ENCODE data around the gene INTS11. TPM values are rescaled to one million over a fixed set of nuclear protein-coding genes. Genes with fewer than 3 reads are reported as not detected.

INTS11 gene
- polyA plus RNA-seq, 2 of the 4 experiments (the other 2 are of a cell fraction) = 41.9 to 62.9 TPM

DNA sequence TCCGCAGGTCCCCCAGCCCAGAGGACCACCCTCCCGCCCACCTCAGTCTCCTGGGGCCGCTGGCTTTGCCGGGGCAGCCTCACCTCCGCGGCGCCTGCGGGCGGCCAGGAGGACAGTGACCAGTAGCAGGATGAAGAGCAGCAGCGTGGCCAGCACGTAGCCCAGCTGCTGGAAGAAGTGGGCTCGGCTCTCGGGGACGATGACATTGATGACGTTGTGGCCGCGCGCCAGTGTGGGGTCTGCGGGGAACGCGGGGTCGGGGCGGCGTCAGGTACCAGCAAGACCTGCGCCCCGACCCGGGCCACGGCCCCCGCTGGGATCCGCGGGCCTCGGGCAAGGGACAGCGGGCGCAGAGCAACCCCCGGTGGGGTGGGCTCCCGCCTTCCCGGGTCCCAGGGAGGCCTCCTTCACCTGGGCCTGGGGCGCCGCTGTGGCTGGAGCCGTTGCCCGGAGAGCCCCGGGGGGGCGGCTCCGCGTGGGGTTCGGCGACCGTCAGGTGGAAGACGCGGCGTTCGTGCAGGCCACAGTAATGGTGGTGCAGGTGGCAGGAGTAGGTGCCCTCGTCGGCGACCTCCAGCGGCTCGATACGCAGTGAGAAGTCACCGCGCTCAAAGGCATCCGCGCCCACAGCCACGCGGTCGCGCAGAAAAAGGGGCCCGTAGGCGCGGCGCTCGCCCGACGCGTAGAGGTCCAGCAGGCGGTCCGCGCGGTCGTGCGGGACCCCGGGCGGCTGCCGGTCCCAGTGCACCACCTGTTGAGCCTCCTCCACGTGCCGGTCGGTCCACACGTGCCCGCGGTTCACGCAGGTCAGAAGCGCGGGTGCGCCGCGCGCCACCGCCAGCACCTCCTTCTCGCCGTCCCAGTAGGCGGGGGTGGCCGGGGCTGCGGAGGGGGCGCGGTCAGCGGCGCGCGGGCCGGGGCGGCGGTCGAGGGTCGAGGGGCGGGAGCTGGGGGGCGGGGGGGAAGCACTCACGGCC is 30.1 kb upstream of the INTS11 start:
- H3K4me3 ChIP-seq = no peak overlapping the region
- POLR2A ChIA-PET = interaction anchor here (0.8 to 1.0 kb wide), 2 partner anchors 16 to 21 kb away, joined by 3 to 4 read pairs; partner anchors contain the start of gene AURKAIP1
- H3K9me3 ChIP-seq = no peaks in the 10 kb centered on the region
- H3K4me1 ChIP-seq = peaks cover 34% of the 10 kb centered on the region
- FAIRE-seq (no peak), DNase-seq (ENCODE audit: low read depth in 1 of 2, low spot score in 1 of 2) (no peak), ATAC-seq (no peak)
- peak overlapping the region; percentile 85; the same call in 2 of the 3 replicates for H3K4me2 ChIP-seq
- WGBS (ENCODE audit: missing lambda C conversion rate) = 93% methylated on average over 39 of the region's 116 CpGs
- no peak for TF ChIP-seq CBX2 (IDR thresholded peaks at IDR 0.05; ENCODE audit: borderline replicate concordance, low read depth)
- TF ChIP-seq HOXB5 (CRISPR knock-in tag; IDR thresholded peaks at IDR 0.05) = no peak
- no peak for TF ChIP-seq RFX5 (IDR thresholded peaks at IDR 0.05)
- TF ChIP-seq, protein P1, sequence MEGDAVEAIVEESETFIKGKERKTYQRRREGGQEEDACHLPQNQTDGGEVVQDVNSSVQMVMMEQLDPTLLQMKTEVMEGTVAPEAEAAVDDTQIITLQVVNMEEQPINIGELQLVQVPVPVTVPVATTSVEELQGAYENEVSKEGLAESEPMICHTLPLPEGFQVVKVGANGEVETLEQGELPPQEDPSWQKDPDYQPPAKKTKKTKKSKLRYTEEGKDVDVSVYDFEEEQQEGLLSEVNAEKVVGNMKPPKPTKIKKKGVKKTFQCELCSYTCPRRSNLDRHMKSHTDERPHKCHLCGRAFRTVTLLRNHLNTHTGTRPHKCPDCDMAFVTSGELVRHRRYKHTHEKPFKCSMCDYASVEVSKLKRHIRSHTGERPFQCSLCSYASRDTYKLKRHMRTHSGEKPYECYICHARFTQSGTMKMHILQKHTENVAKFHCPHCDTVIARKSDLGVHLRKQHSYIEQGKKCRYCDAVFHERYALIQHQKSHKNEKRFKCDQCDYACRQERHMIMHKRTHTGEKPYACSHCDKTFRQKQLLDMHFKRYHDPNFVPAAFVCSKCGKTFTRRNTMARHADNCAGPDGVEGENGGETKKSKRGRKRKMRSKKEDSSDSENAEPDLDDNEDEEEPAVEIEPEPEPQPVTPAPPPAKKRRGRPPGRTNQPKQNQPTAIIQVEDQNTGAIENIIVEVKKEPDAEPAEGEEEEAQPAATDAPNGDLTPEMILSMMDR (IDR thresholded peaks at IDR 0.05) = no peak
- TF ChIP-seq HOXA7 (CRISPR knock-in tag; IDR thresholded peaks at IDR 0.05) = no peak
- TF ChIP-seq EP300 (IDR thresholded peaks at IDR 0.05) = no peak
- TF ChIP-seq, protein P2, sequence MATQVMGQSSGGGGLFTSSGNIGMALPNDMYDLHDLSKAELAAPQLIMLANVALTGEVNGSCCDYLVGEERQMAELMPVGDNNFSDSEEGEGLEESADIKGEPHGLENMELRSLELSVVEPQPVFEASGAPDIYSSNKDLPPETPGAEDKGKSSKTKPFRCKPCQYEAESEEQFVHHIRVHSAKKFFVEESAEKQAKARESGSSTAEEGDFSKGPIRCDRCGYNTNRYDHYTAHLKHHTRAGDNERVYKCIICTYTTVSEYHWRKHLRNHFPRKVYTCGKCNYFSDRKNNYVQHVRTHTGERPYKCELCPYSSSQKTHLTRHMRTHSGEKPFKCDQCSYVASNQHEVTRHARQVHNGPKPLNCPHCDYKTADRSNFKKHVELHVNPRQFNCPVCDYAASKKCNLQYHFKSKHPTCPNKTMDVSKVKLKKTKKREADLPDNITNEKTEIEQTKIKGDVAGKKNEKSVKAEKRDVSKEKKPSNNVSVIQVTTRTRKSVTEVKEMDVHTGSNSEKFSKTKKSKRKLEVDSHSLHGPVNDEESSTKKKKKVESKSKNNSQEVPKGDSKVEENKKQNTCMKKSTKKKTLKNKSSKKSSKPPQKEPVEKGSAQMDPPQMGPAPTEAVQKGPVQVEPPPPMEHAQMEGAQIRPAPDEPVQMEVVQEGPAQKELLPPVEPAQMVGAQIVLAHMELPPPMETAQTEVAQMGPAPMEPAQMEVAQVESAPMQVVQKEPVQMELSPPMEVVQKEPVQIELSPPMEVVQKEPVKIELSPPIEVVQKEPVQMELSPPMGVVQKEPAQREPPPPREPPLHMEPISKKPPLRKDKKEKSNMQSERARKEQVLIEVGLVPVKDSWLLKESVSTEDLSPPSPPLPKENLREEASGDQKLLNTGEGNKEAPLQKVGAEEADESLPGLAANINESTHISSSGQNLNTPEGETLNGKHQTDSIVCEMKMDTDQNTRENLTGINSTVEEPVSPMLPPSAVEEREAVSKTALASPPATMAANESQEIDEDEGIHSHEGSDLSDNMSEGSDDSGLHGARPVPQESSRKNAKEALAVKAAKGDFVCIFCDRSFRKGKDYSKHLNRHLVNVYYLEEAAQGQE (IDR thresholded peaks at IDR 0.05) = no peak
- no peak for TF ChIP-seq MAFK (IDR thresholded peaks at IDR 0.05; ENCODE audit: partially characterized antibody)
- TF ChIP-seq POLR2A (IDR thresholded peaks at IDR 0.05; ENCODE audit: low read length) = no peak; the same call in 1 of the 2 replicates
- TF ChIP-seq RARB (CRISPR knock-in tag; IDR thresholded peaks at IDR 0.05) = no peak
- TF ChIP-seq ZNF302 (CRISPR knock-in tag; IDR thresholded peaks at IDR 0.05) = no peak
- no peak for TF ChIP-seq ESRRA (IDR thresholded peaks at IDR 0.05; ENCODE audit: borderline replicate concordance, low read length)
- TF ChIP-seq, protein P3, sequence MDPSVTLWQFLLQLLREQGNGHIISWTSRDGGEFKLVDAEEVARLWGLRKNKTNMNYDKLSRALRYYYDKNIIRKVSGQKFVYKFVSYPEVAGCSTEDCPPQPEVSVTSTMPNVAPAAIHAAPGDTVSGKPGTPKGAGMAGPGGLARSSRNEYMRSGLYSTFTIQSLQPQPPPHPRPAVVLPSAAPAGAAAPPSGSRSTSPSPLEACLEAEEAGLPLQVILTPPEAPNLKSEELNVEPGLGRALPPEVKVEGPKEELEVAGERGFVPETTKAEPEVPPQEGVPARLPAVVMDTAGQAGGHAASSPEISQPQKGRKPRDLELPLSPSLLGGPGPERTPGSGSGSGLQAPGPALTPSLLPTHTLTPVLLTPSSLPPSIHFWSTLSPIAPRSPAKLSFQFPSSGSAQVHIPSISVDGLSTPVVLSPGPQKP (IDR thresholded peaks at IDR 0.05; ENCODE audit: low read depth, low read length) = no peak
- TF ChIP-seq KDM1A (IDR thresholded peaks at IDR 0.05; ENCODE audit: low read depth) = no peak
- TF ChIP-seq HDAC2 (IDR thresholded peaks at IDR 0.05) = no peak
- TF ChIP-seq, protein P4, sequence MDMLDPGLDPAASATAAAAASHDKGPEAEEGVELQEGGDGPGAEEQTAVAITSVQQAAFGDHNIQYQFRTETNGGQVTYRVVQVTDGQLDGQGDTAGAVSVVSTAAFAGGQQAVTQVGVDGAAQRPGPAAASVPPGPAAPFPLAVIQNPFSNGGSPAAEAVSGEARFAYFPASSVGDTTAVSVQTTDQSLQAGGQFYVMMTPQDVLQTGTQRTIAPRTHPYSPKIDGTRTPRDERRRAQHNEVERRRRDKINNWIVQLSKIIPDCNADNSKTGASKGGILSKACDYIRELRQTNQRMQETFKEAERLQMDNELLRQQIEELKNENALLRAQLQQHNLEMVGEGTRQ (IDR thresholded peaks at IDR 0.05) = no peak
- no peak for TF ChIP-seq NPAS2 (CRISPR knock-in tag; IDR thresholded peaks at IDR 0.05; ENCODE audit: borderline replicate concordance)
- no peak for TF ChIP-seq HOXB13 (CRISPR knock-in tag; IDR thresholded peaks at IDR 0.05; ENCODE audit: low read depth)
- TF ChIP-seq NFE2L2 (conservative IDR thresholded peaks at IDR 0.05; ENCODE audit: low read length) = no peak
- TF ChIP-seq, protein P5, sequence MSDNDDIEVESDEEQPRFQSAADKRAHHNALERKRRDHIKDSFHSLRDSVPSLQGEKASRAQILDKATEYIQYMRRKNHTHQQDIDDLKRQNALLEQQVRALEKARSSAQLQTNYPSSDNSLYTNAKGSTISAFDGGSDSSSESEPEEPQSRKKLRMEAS (IDR thresholded peaks at IDR 0.05) = no peak
- CTCF ChIA-PET = interaction anchor here (0.7 to 3.8 kb wide), 3 partner anchors 17 to 150 kb away, joined by 3 to 35 read pairs (median 3); no protein-coding TSS in a partner anchor
- peak overlapping the region in 1 of 2 experiments; percentile 86; a peak in 2 of 6 replicates for H3K27ac ChIP-seq

Data from A549 (cell line).